Activated T-cell treated with anti-CD3 and anti-CD28 coated beads for 1 hour (primary cell): ENCODE measurements around the gene RSU1.

Experiments
- DNase-seq: peaks from one replicate; pipeline ENCODE4 v3.0.0-alpha.2; 2020; ENCODE audit warnings: low read depth

The RSU1 gene

DNA sequence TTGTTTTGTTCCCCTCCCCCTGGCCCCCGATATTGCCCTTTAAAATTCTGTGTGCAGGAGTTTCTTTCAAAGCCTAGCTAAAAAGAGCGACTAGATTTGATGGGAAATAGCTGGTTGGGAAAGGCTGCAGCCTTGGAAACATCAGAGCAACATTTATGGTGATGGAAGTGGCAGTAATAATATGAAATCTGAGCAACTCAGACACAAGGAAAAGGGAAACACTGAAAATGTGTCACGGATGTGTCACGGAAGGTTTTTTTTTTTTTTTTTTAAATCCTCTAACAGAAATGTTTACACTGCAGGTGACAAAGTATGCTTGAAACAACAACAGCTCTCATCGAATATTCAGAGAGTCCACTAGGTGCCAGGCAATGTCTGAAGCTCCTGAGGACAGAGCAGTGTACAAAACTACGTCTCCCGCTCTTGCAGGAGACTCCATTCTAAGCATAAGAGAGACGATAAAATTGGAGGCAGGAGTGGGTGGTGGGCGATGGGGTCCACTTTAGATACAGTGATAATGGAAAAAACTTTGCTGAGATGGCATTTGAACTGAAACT is 143.0 kb downstream of the RSU1 start:
- DNase-seq = no peak

DNA sequence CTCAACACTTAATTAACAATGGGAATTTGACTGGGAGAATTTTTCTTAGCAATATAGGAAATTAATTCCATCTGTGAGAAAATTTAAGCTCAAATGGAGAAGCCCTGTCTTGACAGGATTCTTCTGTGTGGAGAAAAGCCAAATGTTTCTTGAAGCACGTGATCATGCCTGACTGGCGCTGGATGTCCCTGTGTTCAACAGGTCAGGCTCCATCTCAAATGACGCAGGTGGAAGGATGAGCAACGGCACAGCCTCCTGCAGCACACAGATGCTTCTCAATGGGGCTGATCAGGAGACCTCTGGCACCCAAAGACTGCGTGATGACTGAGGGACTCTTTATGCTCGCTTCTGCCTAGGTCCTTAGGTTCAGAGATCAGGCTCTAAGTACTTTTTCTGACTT is 143.8 kb downstream of the RSU1 start:
- no peak for DNase-seq

DNA sequence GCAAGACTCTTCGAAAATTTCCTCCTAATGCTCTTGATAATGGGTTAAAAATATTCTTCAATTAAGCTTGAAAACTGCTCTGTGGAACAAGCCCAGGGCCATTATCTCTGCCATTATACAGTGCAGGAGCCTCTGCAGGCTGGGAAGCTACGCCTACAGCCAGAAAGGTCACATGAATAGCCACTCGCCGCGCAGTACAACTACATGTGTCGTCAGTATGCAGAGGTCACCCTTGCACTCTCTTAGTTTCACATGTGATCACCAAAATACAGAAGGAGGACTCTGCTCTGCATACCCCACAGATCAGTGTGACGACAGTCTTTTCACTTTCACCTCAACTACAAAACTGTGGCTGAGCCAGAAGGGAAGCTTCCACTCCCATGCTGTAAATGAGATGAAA is 153.8 kb downstream of the RSU1 start:
- no peak for DNase-seq

DNA sequence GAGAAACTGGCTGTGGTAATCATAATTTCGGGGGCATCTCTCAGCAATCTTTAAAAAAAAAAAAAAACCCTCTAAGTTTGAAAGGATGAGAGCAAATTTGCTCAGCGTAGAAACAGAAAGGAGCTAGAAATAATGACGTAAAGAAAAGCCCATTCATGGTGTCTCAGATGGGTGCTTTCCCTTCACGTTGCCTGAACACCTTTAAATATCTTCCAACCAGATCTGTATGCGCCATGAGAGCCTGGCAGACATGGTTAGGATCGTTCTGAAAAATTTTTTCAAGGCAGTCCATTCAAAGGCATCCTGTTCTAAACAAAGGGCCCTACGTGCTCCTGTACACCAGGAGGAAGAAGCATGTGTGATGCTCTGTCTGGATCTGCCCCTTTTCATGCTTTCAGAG is 154.3 kb downstream of the RSU1 start:
- no peak for DNase-seq

DNA sequence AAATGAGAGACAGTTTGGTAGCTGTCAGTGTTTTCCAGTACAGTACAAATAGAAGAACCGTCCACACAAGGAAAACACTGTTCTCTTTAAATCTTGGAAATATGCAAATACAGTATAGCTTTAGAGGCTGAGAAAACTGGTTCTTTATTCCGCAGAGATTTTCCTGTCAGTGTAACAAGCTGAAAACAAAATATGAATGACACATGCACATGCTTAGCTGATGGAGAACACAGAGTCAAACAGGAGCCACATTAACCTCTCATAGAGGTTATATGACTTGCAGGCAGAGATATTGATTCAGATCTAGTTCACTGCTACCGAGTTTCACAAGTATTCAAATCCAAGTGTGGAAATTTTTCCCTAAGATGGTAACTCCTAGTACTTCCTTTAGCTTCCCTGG is 160.3 kb downstream of the RSU1 start:
- DNase-seq = no peak

DNA sequence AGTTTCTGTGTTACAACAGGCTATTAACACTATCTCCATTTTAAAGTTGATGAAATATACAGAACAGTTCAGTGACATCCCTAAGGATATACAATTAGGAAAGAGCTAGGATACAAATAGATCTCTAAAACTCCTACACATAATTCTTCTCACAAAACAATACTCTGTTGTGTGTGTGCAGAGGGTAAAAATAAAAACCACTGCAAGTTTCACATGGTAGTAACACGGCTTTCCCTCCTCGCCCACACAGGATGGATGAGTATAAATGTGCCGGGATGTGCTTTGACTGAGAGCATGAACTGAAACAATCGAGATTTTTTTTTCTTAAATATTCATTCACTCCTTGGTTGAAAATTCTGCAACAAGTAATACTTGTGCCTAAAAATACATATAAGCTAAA is 164.0 kb downstream of the RSU1 start:
- no peak for DNase-seq

DNA sequence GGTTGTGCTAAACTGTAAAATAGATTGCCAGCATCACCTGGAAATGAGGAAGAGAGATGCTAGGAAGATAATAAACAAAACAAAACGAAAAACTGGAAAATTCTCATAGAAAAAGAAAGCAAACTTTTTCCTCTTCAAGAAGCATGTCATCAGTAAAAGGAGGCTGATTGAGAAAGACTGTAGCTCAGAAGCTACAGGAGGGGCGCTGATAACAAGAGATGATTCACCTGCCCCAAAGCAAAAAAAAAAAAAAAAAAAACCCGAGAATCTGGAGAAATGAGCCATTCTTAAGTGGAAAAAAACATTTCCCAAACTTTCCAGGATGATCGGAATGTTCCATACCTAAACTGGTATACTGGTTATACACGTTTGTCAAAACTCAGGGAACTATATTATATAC is 165.1 kb downstream of the RSU1 start:
- no peak for DNase-seq

DNA sequence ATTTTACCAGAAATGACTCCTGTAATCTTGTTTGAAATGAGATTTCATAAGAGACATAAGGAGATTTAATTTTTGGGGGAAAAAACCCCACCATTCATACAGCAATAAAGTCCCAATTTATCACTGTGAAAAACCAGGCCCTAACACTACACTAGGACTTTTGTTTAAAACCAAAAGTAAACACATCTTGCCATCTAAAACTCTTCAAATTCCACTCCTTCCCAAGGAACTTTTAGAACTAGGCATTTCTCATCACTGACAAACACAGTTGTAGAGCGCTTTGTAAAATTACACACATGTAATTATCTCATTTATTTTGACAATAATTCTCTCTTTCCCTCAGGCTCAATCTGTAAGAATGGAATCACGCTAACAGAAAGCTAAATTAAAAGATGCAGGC is 167.5 kb downstream of the RSU1 start:
- no peak for DNase-seq

DNA sequence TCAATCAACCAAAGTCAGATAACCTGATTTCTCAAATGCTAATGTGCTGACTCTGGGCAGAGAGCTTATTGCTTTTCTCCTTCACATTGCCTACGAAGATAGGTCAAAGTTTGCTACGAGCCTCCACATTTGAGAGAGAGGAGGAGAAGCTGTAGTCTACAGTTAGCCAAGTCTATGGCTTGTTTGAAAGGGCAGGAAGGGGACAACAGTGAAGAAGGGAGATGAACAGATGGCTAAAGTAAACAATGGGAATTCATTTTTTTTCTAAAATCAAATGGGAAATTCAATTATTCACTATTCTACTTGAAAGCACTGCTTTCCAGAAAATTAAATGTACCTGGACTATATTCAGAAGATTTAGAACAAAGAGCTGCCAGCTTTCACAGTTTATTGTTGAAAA is 168.9 kb downstream of the RSU1 start:
- no peak for DNase-seq

DNA sequence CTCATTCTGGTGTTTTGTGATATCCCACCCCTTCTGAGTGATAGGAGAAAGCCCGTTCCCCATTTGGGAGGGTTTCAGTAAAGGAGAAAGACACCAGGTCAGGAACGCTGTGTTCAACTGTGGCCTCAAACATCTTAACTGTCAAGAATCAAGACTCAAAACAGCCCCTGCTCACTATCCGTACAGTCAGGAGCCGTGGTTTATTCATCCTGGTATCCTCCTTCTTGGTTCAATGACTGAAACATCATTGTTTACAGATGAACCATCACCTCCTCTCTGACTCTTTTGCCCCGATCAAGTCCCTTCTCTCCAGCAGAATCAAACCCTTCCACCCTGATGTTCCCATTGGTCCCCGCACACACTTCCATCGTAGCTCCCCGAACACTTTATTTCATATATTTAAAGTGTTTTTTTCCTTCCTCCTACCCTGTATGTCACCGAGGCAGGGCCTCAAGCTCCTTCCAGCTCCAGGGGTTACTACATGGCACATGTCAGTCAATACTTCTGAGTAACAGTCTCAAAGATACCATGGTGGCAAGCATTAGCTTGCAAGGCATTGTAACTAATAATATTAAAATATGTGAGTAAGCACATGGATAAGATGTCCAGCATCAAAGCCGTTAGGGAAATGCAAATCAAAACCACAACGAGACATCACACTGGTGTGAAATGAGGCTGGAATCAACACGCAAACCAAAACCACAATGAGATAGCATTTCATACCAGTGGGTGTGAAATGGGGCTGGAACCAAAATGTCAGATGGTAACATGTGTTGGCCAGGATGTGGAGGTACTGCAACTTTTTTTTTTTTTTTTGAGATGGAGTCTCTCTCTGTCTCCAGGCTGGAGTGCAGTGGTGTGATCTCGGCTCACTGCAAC is 170.8 kb downstream of the RSU1 start:
- DNase-seq = no peak

DNA sequence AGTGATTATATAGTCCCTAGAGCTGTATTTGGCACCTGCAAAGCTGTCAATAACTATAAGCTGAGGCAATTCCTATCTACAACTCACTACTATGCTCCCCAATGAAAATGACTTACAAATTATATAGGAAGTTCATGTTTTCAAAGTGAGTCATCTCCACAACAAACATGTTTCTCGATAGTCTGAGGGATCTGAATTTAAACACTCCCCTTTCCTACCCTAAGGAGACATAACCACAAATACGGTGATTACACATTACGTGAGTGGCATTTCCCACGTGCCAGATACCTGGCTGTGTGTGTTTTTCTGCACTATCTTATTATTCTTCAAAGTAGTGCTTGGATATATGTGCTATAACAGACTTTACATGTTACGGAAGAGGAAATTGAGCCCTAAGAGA is 173.1 kb downstream of the RSU1 start:
- DNase-seq = no peak

DNA sequence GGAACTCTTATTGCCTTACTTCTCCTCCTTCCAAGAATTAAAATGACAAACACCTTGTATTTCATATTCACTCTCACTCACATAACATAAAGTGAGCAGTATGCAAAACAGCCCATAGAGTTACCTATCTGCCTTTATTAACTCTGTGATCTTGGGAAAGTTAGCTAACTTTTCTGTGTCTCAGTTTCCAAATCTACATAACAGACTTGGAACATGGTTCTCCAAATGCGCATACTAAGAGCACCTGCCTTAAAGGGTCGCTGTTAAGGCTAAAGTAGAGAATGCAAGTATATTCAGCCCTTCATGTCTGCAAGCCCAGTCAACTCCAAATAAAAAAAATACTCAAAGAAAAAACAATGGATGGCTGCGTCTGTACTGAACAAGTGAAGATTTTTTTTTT is 173.7 kb downstream of the RSU1 start:
- no peak for DNase-seq

DNA sequence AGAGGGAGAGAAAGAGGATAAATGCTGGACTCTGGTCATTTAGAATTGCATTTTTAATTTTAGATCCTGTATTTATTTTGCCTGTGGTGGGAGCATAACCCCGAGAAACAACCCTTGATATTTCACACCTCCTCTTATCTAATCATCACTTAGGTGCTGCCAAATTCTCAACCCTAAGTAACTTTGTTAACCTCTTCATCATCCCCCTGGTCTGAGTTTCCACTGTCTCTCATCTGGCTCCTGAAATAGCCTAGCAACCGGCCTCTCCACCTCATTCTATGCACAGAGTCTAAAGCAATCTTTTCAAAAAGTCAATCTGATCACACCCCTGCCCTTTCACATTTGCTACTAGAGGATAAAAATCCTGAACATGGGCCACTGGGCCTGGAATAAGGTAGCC is 177.1 kb downstream of the RSU1 start:
- no peak for DNase-seq

DNA sequence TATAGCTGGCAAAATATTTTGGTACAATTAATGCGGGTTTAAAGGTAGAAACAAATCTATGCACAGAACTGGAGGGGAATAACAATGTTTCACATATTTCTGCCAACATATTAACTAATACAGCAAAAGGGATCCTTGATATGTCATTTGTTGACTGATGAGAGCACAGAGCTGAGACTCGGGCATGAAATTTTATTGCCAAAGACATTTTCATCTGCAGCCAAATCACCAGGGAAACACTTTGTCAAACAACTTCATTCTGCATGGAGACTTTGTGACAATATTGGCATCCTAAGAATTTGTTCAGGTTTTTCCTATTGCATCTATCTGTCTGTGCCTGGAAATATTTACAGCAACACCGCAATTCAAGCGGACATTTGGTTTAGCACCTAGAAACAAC is 177.8 kb downstream of the RSU1 start:
- no peak for DNase-seq

DNA sequence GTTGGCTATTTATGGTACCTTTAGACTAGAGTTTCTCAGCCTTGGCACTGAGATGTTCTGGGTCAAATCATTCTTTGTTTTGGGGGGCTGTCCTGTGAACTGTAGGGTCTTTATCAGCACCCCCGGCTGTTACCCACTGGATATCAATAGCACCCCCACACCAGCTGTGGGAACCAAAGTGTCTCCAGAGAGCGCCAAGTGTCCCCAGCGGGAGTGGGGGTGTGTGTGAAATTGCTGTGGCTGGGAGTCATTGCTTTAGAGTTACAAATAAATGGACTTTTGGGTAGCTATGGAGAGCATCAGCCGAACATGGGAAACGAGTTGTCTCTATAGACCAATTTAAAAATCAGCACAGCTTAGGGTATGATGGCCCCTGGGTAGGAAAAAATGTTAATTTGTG is 184.2 kb downstream of the RSU1 start:
- no peak for DNase-seq

DNA sequence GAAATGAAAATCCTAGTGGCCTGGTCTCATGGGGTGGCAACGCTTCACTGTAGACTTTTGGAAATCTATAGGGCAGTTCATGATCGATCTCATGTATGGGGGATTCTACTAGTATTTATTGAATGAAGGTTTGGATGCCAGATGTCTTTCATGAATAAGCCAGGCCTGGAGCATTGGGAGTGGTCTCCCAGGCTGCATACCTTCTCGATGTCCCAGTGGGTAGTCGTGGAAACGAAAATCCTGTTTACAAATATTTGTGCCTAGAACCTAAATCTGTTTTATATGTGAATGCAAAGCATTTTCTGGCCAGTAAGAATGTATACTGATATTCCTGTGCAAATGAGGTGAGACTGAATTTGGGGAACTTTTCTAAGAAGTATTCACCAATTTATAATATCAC is 190.5 kb downstream of the RSU1 start:
- DNase-seq = no peak

DNA sequence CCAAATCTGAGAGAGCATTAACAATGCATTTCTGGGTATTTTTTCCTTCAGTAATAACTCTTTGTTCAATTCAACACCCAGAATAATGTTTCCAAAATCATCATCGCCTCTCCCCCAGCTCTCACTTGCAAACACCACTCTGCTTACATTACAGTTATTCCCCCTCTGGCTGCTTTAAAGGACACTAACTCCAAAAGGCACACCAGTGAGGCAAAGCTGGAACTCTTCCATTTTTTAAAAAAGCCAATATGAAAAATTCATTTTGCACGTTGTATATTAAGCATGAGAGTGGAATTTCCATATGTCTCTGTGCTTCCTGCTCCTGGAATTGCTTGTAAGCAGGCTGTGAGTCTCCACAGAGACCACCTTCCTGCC is 204.3 kb downstream of the RSU1 start:
- no peak for DNase-seq

DNA sequence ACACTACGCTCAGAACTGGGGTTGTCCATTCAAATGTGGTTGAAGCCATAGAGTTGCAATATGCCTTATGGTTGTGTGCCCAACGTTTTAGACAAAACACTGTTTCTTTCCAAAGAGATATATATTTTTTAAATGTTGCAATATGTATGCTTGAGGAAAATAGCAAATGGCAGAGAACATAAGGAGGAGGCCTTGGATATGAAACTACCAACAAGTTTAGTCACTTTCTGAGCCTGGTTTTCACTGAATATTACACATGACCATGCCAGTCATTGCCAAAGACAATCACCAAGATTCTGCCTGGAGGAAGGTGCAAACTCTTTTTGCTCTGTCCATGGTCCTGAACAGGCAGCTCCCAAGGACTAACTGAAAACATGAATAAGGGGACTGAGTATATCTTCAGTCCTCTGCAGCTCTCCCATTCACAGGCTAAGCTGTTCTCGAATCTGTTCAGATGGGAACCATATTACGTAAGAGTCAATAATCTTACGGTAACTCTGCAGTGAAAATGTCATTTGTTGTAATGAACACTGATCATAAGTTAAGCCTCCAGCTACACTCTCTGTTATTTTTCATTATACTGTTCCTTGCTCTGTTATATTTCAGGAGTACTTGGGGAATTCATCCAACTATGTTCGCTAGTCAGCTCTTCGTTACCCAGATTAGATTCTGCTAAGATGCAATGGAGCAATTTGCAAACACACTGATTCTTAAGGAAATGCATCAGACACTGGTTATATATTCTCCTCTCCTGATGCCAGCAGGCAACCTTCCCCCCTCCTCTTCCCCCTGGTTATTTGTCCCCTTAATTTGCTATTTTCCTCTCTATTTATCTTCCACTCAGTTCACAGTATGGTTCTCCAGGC is 204.9 kb downstream of the RSU1 start:
- DNase-seq = no peak

DNA sequence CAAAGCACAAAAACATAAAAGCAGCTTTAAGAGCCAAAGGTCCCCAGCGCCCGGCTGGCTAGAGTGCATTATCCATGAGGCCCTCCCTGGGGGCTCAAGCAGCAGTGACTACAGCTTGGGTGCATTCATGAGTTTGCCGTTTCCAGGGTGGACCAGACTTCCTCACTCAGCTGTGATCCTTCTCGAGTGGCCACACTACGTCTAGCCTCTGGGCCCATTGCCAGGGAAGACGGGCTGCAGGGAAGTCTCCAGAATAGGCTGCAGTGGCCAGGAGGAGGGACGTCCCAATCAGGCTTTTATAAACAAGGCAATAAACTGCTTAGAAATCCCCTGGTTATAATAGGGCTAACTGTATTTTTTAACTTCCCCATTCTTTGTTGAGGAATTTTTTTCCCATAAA is 206.2 kb downstream of the RSU1 start:
- DNase-seq = no peak

DNA sequence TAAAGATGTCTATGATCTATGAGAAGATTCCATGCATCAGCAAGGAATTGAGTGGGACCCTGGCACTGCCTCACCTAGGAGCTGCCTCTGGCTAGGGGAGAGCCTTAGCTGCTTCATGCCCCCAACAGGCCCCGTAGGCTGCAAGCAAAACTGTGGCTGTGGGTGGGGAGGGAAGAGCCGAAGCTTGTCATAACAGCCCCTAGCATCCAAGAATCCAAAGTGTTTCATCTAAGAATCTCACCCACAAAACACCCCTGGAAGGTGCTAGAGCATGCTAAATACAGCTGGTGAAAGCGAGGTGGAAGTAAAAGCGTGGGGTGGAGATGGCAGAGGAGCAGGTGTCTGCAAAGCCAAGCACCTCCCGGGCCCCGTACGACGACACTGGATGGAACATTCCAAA is 208.0 kb downstream of the RSU1 start:
- DNase-seq = no peak

DNA sequence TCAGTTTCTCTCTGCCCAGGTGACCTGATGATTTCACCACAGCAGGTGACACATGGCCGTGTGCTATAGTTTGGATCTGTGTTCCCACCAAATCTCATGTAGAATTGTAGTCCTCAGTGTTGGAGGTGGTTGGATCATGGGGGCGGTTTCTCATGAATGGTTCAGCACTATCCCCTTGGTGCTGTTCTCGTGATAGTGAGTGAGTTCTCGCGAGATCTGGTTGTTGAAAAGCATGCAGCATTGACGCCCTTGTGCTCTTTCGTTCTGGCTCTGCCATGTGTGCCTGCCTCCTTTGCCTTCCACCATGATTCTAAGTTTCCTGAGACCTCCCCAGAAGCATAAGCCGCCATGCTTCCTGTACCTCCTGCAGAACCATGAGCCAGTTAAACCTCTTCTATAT is 210.3 kb downstream of the RSU1 start:
- no peak for DNase-seq

DNA sequence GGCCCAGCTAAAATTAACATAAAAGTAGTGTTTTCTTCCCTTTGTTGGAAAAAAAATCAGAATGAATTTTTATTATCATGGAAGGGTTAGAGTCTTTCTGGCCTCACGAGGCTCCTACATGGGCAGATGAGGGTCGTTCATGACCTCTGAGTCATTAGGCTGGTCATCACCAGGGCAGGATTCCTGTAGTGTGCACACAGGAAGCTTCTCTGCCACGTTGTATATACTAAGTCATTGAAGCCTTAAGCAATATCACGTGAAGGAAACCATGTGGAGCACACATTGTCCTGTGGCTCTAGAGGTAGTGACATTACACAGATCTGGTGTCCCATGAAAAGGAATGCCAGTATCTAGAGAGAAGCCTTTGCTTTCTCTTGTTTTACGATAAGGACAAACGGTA is 210.8 kb downstream of the RSU1 start:
- DNase-seq = no peak

DNA sequence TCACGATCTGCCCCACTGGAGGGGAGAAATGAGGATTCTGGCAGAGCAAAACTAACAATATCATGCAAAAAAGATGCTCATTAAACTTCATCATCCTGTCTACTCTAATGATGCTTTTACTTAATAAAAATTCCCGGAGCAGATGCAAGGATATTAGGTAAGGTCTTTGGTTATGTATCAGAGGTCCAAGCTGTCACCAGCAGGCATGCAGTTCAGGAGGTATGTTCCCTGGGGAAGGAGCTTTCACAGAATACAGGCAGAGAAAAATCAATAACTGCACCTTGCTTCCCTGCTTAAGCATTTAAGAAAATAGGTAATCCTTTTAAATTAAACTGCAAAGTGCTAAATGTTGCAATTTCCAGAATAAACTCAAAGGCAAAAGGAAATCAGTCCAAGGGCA is 213.9 kb downstream of the RSU1 start:
- DNase-seq = no peak
